Measurements from ENCODE around the gene MACROH2A1. TPM values are rescaled to one million over a fixed set of nuclear protein-coding genes. Genes with fewer than 3 reads are reported as not detected.

Gene MACROH2A1
- total RNA-seq, 2 experiments from 2014 or later = 159 to 190 TPM

- H3K27ac Mint-ChIP-seq = no peak overlapping the region
- H3K4me1 Mint-ChIP-seq = peaks cover 9% of the 10 kb centered on the region
- CTCF ChIA-PET = no interaction called here
- ATAC-seq (no peak), DNase-seq (no peak)
- POLR2A ChIA-PET = no interaction called here
- peaks cover 42% of the 10 kb centered on the region for H3K36me3 Mint-ChIP-seq (ENCODE audit: low read depth)
- no peaks in the 10 kb centered on the region for H3K27me3 Mint-ChIP-seq
- intact Hi-C loops (cut with DNase I, micrococcal nuclease) = no loop called here
- no peaks in the 10 kb centered on the region for H3K9me3 Mint-ChIP-seq (ENCODE audit: low read depth)
- H3K4me3 Mint-ChIP-seq = no peak overlapping the region
Observed at GRCh38 chr5:135357685-135358084, 41.3 kb downstream of the MACROH2A1 start.

DNA sequence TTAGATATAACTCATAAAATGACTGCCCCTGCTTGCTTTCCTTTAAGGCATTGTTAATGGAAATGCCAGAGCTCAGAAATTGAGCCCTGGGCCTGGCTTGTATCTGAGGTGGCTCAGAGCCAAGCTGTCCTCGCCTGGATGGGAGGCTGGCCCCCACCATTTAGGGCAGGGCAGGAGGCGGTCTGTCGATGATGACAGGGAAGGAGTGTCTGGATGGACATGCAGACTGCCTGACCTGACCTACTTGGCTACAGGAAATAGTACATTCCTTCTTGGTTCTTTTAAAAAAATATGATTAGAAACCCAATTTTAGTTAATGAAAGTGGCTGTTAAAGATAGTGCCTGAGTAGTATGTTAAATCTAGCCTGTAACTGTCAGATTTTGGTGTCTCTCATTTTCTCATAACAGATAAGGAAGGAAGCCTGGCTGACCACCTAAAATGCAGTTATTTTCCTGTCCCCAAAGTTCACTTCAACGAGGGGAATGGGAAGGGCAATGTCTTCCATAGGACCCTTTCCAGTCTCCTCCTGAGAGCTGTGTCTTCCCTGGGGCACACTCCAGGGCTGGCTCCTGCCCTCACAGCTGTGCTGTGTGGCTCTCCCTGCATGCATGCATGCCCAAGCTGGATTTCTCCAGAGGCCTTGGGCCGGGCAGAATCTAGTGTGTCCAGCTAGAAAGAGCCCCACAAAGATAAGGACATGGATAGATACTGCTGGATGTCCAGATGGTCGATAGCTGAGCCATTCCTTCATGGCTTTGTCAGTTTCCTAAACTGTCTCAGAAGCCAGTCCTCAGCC is 42.3 kb downstream of the MACROH2A1 start:
- intact Hi-C loops (cut with DNase I, micrococcal nuclease) = no loop called here
- H3K27ac Mint-ChIP-seq = no peak overlapping the region
- DNase-seq (no peak), ATAC-seq (no peak)
- H3K36me3 Mint-ChIP-seq (ENCODE audit: low read depth) = peaks cover 43% of the 10 kb centered on the region
- no peaks in the 10 kb centered on the region for H3K9me3 Mint-ChIP-seq (ENCODE audit: low read depth)
- ChIA-PET CTCF (interaction anchor here (0.7 kb wide), 2 partner anchors 19 to 112 kb away, joined by 4 read pairs; no protein-coding TSS in a partner anchor), POLR2A (no interaction called here)
- H3K27me3 Mint-ChIP-seq = no peaks in the 10 kb centered on the region
- peaks cover 5% of the 10 kb centered on the region for H3K4me1 Mint-ChIP-seq
- H3K4me3 Mint-ChIP-seq = no peak overlapping the region

DNA sequence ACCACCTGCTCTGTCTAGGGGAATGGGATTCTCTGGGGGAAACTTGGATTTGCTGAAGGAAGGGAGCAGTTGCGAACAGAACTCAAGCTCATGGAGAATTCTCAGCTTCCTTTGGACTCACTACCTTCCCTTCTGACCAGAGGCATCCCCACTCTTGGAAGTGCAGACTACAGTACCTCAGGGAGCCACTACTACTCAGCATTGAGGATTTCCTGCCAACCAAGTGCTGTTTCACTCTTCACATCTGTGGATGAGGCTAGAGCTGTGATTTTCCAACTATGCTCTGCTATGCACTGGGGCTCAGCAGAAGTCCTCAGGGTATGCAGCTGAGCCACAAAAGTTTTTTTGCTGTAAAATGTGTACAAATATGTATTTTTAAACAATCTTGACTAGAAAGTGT is 43.9 kb downstream of the MACROH2A1 start:
- Mint-ChIP-seq H3K27me3 (no peaks in the 10 kb centered on the region), H3K36me3 (ENCODE audit: low read depth) (peaks cover 43% of the 10 kb centered on the region), H3K9me3 (ENCODE audit: low read depth) (no peaks in the 10 kb centered on the region), H3K4me3 (no peak overlapping the region), H3K27ac (no peak overlapping the region), H3K4me1 (no peaks in the 10 kb centered on the region)
- ChIA-PET POLR2A (no interaction called here), CTCF (interaction anchor here (1.2 kb wide), 1 partner anchor 16 kb away, joined by 3 read pairs; no protein-coding TSS in a partner anchor)
- ATAC-seq = no peak
- no peak for DNase-seq
- intact Hi-C loops (cut with DNase I, micrococcal nuclease) = no loop called here

DNA sequence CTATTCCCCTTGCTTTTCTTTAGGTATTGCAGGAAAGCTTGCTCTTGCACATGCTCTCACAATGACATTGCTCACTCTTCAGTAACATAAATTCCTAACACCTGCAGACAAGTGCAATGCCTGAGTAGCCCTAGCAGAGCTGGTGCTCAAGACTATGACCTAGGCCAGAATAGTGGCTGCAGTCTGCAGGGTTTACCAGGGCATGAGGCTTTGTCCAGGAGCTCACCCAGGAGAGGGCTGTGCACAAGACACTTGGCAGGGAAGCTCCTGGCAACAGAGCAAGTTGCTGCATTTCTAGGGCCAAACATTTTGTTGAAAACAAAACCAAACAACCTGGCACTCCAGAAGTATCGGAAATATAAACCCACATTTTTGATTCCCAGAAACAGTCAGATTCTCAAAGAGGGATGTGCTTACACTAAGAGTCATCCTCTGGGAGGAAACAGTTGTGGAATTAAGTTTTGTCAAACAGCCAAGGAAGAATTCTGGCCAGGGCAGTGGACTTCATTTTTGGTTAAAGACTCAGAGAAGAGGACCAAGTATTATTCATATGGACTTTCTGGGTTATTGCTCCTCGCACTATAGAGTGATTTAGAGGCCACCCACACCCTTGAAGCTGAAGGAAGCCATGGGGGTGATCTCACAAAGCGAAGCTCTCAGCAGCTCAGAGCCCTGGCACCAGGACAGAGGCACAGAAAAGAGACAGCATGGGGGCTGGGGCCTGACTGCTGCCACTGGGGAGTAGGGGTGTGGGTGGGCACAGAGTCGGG is 44.9 kb downstream of the MACROH2A1 start:
- CTCF ChIA-PET = interaction anchor here (1.5 kb wide), 1 partner anchor 72 kb away, joined by 3 read pairs; no protein-coding TSS in a partner anchor
- intact Hi-C loops (cut with DNase I, micrococcal nuclease) = no loop called here
- ATAC-seq = no peak
- POLR2A ChIA-PET = no interaction called here
- Mint-ChIP-seq H3K4me1 (no peaks in the 10 kb centered on the region), H3K27me3 (no peaks in the 10 kb centered on the region), H3K4me3 (no peak overlapping the region), H3K36me3 (ENCODE audit: low read depth) (peaks cover 44% of the 10 kb centered on the region), H3K27ac (no peak overlapping the region), H3K9me3 (ENCODE audit: low read depth) (no peaks in the 10 kb centered on the region)
- no peak for DNase-seq

DNA sequence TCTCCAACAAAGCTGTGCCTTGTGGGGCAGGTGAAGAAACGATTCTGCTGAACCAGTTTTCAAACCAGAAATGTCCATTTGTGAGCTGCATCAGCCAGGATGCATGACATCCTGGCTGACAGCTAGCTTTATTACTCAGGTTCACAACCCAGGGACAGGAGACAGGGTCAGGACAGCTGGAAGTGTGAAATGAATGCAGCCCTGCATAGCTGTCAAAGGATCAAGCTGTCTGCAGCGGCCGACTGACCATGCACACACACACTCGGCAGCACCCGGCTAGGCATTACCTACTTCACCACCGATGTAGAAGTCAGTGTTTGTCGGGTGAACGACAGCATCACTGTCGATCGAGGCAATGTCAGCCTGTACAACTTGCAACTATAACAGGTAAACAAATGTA is 48.5 kb downstream of the MACROH2A1 start:
- H3K27ac Mint-ChIP-seq = no peak overlapping the region
- intact Hi-C loops (cut with DNase I, micrococcal nuclease) = no loop called here
- no peaks in the 10 kb centered on the region for H3K4me1 Mint-ChIP-seq
- ChIA-PET POLR2A (interaction anchor here (0.6 kb wide), 1 partner anchor 23 kb away, joined by 3 read pairs; no protein-coding TSS in a partner anchor), CTCF (no interaction called here)
- ATAC-seq (no peak), DNase-seq (no peak)
- H3K27me3 Mint-ChIP-seq = no peaks in the 10 kb centered on the region
- H3K4me3 Mint-ChIP-seq = no peak overlapping the region
- H3K36me3 Mint-ChIP-seq (ENCODE audit: low read depth) = peaks cover 35% of the 10 kb centered on the region
- no peaks in the 10 kb centered on the region for H3K9me3 Mint-ChIP-seq (ENCODE audit: low read depth)

- no peak overlapping the region for H3K4me3 Mint-ChIP-seq
- no peak overlapping the region for H3K27ac Mint-ChIP-seq
- H3K27me3 Mint-ChIP-seq = no peaks in the 10 kb centered on the region
- POLR2A ChIA-PET = interaction anchor here (0.6 kb wide), 1 partner anchor 24 kb away, joined by 3 read pairs; no protein-coding TSS in a partner anchor
- no peak for DNase-seq
- H3K36me3 Mint-ChIP-seq (ENCODE audit: low read depth) = peaks cover 35% of the 10 kb centered on the region
- CTCF ChIA-PET = no interaction called here
- no peaks in the 10 kb centered on the region for H3K4me1 Mint-ChIP-seq
- intact Hi-C loops (cut with DNase I, micrococcal nuclease) = no loop called here
- no peak for ATAC-seq
- no peaks in the 10 kb centered on the region for H3K9me3 Mint-ChIP-seq (ENCODE audit: low read depth)
Observed at GRCh38 chr5:135349886-135350285, 49.1 kb downstream of the MACROH2A1 start.

DNA sequence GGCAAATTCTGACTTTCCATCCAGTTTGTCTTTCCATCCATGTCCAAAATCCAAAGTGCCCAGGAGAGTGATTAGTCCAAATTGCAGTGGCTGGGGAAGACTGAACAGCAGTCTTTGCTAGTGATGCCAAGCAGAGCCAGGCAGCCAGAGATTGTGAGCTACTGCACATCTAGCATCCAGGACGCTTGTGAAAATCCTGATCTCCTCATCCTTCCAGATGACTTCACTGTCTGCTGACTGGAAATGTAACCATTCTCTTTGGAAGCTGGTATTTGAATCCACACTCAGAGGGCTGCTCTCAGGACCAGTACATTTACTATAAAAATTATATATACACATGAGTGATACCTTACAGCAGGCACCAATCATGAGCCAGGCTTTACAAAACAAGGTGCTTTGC is 49.6 kb downstream of the MACROH2A1 start:
- Mint-ChIP-seq H3K27me3 (no peaks in the 10 kb centered on the region), H3K9me3 (ENCODE audit: low read depth) (no peaks in the 10 kb centered on the region), H3K27ac (no peak overlapping the region), H3K4me3 (no peak overlapping the region), H3K36me3 (ENCODE audit: low read depth) (peaks cover 34% of the 10 kb centered on the region), H3K4me1 (no peaks in the 10 kb centered on the region)
- ChIA-PET POLR2A (no interaction called here), CTCF (no interaction called here)
- DNase-seq = no peak
- intact Hi-C loops (cut with DNase I, micrococcal nuclease) = no loop called here
- ATAC-seq = no peak

GRCh38 chr5:135348918-135349317 is 50.1 kb downstream of the MACROH2A1 start:
- Mint-ChIP-seq H3K4me1 (no peaks in the 10 kb centered on the region), H3K4me3 (no peak overlapping the region), H3K36me3 (ENCODE audit: low read depth) (peaks cover 33% of the 10 kb centered on the region), H3K27me3 (no peaks in the 10 kb centered on the region), H3K27ac (no peak overlapping the region), H3K9me3 (ENCODE audit: low read depth) (no peaks in the 10 kb centered on the region)
- ChIA-PET CTCF (no interaction called here), POLR2A (no interaction called here)
- intact Hi-C loops (cut with DNase I, micrococcal nuclease) = no loop called here
- ATAC-seq (no peak), DNase-seq (no peak)

GRCh38 chr5:135347392-135347791 is 51.6 kb downstream of the MACROH2A1 start:
- intact Hi-C loops (cut with DNase I, micrococcal nuclease) = no loop called here
- Mint-ChIP-seq H3K9me3 (ENCODE audit: low read depth) (no peaks in the 10 kb centered on the region), H3K27ac (no peak overlapping the region), H3K4me1 (no peaks in the 10 kb centered on the region), H3K27me3 (no peaks in the 10 kb centered on the region), H3K4me3 (no peak overlapping the region), H3K36me3 (ENCODE audit: low read depth) (peaks cover 43% of the 10 kb centered on the region)
- no peak for ATAC-seq
- no peak for DNase-seq
- POLR2A ChIA-PET = no interaction called here
- CTCF ChIA-PET = no interaction called here

- Mint-ChIP-seq H3K27me3 (no peaks in the 10 kb centered on the region), H3K4me3 (no peak overlapping the region), H3K4me1 (no peaks in the 10 kb centered on the region), H3K27ac (no peak overlapping the region), H3K9me3 (ENCODE audit: low read depth) (no peaks in the 10 kb centered on the region), H3K36me3 (ENCODE audit: low read depth) (peaks cover 38% of the 10 kb centered on the region)
- ChIA-PET POLR2A (no interaction called here), CTCF (interaction anchor here (0.6 to 0.7 kb wide), 3 partner anchors 69 to 236 kb away, joined by 3 read pairs; no protein-coding TSS in a partner anchor)
- intact Hi-C loops (cut with DNase I, micrococcal nuclease) = no loop called here
- DNase-seq = no peak
- no peak for ATAC-seq
Observed at GRCh38 chr5:135345956-135346731, 52.9 kb downstream of the MACROH2A1 start.

- POLR2A ChIA-PET = interaction anchor here (0.6 to 0.7 kb wide), 2 partner anchors 41 to 1130 kb away, joined by 3 to 5 read pairs; no protein-coding TSS in a partner anchor
- Mint-ChIP-seq H3K27ac (no peak overlapping the region), H3K27me3 (no peaks in the 10 kb centered on the region), H3K4me1 (no peaks in the 10 kb centered on the region), H3K36me3 (ENCODE audit: low read depth) (peaks cover 37% of the 10 kb centered on the region), H3K9me3 (ENCODE audit: low read depth) (no peaks in the 10 kb centered on the region), H3K4me3 (no peak overlapping the region)
- CTCF ChIA-PET = no interaction called here
- DNase-seq = no peak
- intact Hi-C loops (cut with DNase I, micrococcal nuclease) = no loop called here
- no peak for ATAC-seq
Observed at GRCh38 chr5:135344349-135344748, 54.7 kb downstream of the MACROH2A1 start.
